ENCODE data around the gene MAP1A. TPM values are rescaled to one million over a fixed set of nuclear protein-coding genes. Genes with fewer than 3 reads are reported as not detected.
A peak's percentile ranks its signal among the peaks of the same experiment; 100 is the strongest.
"Not testable (repeated sequence)": the region's sequence is repeated elsewhere in the genome, so short reads cannot be mapped to it uniquely, and the experiment has no call there.

The MAP1A gene
- polyA plus RNA-seq, 10 donors = 23.2 to 43.6 (median 34.2) TPM

- DNase-seq = no peak
These were observed 11.7 kb downstream of the MAP1A start for GRCh38 chr15:43529141-43529540.

- DNase-seq = no peak
These were observed 12.4 kb downstream of the MAP1A start for GRCh38 chr15:43529587-43530345.

- DNase-seq = peak in 1 of 3 donors; percentile 29
These were observed 13.7 kb downstream of the MAP1A start for GRCh38 chr15:43531018-43531670.

GRCh38 chr15:43532826-43533225 is 15.4 kb downstream of the MAP1A start:
- not testable (repeated sequence) for DNase-seq

GRCh38 chr15:43534897-43535296 is 17.5 kb downstream of the MAP1A start:
- DNase-seq = no peak

- DNase-seq = no peak
These were observed 20.7 kb downstream of the MAP1A start for GRCh38 chr15:43538091-43538490.

GRCh38 chr15:43541785-43542184 is 24.4 kb downstream of the MAP1A start:
- DNase-seq = no peak

GRCh38 chr15:43544266-43544665 is 26.9 kb downstream of the MAP1A start:
- no peak for DNase-seq

GRCh38 chr15:43545426-43545825 is 28.0 kb downstream of the MAP1A start:
- DNase-seq = no peak

GRCh38 chr15:43547539-43547938 is 30.1 kb downstream of the MAP1A start:
- no peak for DNase-seq

GRCh38 chr15:43550527-43551363 is 33.3 kb downstream of the MAP1A start:
- DNase-seq = peak in 1 of 3 donors; percentile 29

- DNase-seq = no peak
These were observed 34.8 kb downstream of the MAP1A start for GRCh38 chr15:43552256-43552655.

GRCh38 chr15:43552986-43553385 is 35.6 kb downstream of the MAP1A start:
- no peak for DNase-seq

GRCh38 chr15:43562753-43563152 is 45.3 kb downstream of the MAP1A start:
- DNase-seq = not testable (repeated sequence)

GRCh38 chr15:43563793-43564192 is 46.4 kb downstream of the MAP1A start:
- not testable (repeated sequence) for DNase-seq

GRCh38 chr15:43566615-43567014 is 49.2 kb downstream of the MAP1A start:
- not testable (repeated sequence) for DNase-seq

- not testable (repeated sequence) for DNase-seq
These were observed 57.2 kb downstream of the MAP1A start for GRCh38 chr15:43574607-43575006.

Other genes starting within 250 kb of the MAP1A start
- gene TGM7, start 215.4 kb upstream of the MAP1A start, polyA plus RNA-seq (ENCODE audit: insufficient read length in 10 of 10) = not detected
- 1 to 10 TPM; 5.2 to 8.5 (median 7.0) TPM for gene LCMT2, start 187.0 kb upstream of the MAP1A start, polyA plus RNA-seq (ENCODE audit: insufficient read length in 10 of 10)
- 10 to 100 TPM; 11.9 to 18.3 (median 15.1) TPM for gene ZSCAN29, start 146.6 kb upstream of the MAP1A start, polyA plus RNA-seq (ENCODE audit: insufficient read length in 10 of 10)
- gene TUBGCP4, start 146.5 kb upstream of the MAP1A start, polyA plus RNA-seq (ENCODE audit: insufficient read length in 10 of 10) = 10 to 100 TPM in 8 of 10 donors, 1 to 10 TPM in 2; 9.0 to 17.9 (median 11.9) TPM
- 10 to 100 TPM; 32.6 to 62.0 (median 42.5) TPM for gene TP53BP1, start 24.5 kb upstream of the MAP1A start, polyA plus RNA-seq (ENCODE audit: insufficient read length in 10 of 10)
- 10 to 100 TPM in 1 of 10 donors, 1 to 10 TPM in 9; 5.3 to 10.5 (median 7.8) TPM for gene PPIP5K1, start 72.6 kb downstream of the MAP1A start, polyA plus RNA-seq (ENCODE audit: insufficient read length in 10 of 10)
- 1 to 10 TPM in 2 of 10 donors, under 1 TPM in 4, not detected in 4; 0.11 to 1.3 (median 0.24) TPM for gene CKMT1B, start 76.4 kb downstream of the MAP1A start, polyA plus RNA-seq (ENCODE audit: insufficient read length in 10 of 10)
- under 1 TPM; 0.08 to 0.75 (median 0.27) TPM for gene STRC, start 101.2 kb downstream of the MAP1A start, polyA plus RNA-seq (ENCODE audit: insufficient read length in 10 of 10)
- gene CATSPER2, start 131.2 kb downstream of the MAP1A start, polyA plus RNA-seq (ENCODE audit: insufficient read length in 10 of 10) = 1 to 10 TPM in 9 of 10 donors, under 1 TPM in 1; 0.72 to 4.7 (median 1.6) TPM
- 1 to 10 TPM in 1 of 10 donors, under 1 TPM in 2, not detected in 7; 0.57 to 1.9 (median 0.77) TPM for gene CKMT1A, start 176.3 kb downstream of the MAP1A start, polyA plus RNA-seq (ENCODE audit: insufficient read length in 10 of 10)
- 100 to 1,000 TPM; 212 to 365 (median 260) TPM for gene PDIA3, start 228.8 kb downstream of the MAP1A start, polyA plus RNA-seq (ENCODE audit: insufficient read length in 10 of 10)

Data from muscle of back (tissue), 11 donors.